Measurements from ENCODE around the gene UCN.
"Not testable (repeated sequence)": the region's sequence is repeated elsewhere in the genome, so short reads cannot be mapped to it uniquely, and the experiment has no call there.

GRCh38 chr2:27300606-27301005, 7.6 kb downstream of the UCN start:
- TF ChIP-seq, protein P1, sequence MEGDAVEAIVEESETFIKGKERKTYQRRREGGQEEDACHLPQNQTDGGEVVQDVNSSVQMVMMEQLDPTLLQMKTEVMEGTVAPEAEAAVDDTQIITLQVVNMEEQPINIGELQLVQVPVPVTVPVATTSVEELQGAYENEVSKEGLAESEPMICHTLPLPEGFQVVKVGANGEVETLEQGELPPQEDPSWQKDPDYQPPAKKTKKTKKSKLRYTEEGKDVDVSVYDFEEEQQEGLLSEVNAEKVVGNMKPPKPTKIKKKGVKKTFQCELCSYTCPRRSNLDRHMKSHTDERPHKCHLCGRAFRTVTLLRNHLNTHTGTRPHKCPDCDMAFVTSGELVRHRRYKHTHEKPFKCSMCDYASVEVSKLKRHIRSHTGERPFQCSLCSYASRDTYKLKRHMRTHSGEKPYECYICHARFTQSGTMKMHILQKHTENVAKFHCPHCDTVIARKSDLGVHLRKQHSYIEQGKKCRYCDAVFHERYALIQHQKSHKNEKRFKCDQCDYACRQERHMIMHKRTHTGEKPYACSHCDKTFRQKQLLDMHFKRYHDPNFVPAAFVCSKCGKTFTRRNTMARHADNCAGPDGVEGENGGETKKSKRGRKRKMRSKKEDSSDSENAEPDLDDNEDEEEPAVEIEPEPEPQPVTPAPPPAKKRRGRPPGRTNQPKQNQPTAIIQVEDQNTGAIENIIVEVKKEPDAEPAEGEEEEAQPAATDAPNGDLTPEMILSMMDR (conservative IDR thresholded peaks at IDR 0.05; ENCODE audit: low read depth, low read length) = not testable (repeated sequence)
- TF ChIP-seq USF2 (IDR thresholded peaks at IDR 0.05; ENCODE audit: low read depth, low read length); MAZ (IDR thresholded peaks at IDR 0.05; ENCODE audit: borderline replicate concordance, low read depth, low read length); POLR2A (IDR thresholded peaks at IDR 0.05; ENCODE audit: low read depth, low read length); CEBPB (IDR thresholded peaks at IDR 0.05; ENCODE audit: low read depth, low read length); RAD21 (IDR thresholded peaks at IDR 0.05; ENCODE audit: low read length); RFX5 (IDR thresholded peaks at IDR 0.05; ENCODE audit: low read depth, low read length); MAFK (IDR thresholded peaks at IDR 0.05; ENCODE audit: low read depth, low read length); FOS (IDR thresholded peaks at IDR 0.05; ENCODE audit: low read depth, low read length); NFE2L2 (IDR thresholded peaks at IDR 0.05; ENCODE audit: low read depth, low read length); SMC3 (IDR thresholded peaks at IDR 0.05; ENCODE audit: low read depth, low read length); RCOR1 (IDR thresholded peaks at IDR 0.05; ENCODE audit: insufficient replicate concordance, low read length): not testable (repeated sequence)
- TF ChIP-seq, protein P2, sequence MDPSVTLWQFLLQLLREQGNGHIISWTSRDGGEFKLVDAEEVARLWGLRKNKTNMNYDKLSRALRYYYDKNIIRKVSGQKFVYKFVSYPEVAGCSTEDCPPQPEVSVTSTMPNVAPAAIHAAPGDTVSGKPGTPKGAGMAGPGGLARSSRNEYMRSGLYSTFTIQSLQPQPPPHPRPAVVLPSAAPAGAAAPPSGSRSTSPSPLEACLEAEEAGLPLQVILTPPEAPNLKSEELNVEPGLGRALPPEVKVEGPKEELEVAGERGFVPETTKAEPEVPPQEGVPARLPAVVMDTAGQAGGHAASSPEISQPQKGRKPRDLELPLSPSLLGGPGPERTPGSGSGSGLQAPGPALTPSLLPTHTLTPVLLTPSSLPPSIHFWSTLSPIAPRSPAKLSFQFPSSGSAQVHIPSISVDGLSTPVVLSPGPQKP (IDR thresholded peaks at IDR 0.05; ENCODE audit: borderline replicate concordance, low read depth, low read length) = not testable (repeated sequence)

Data from IMR-90 (cell line).